GM18519 (cell line): Measurements from ENCODE around the gene ABCF2.

Source experiments
- ATAC-seq: cut with Tn5 transposase; IDR thresholded peaks from one replicate; pipeline ENCODE4 v1.9.1; 2021; ENCODE audit warnings: mild to moderate bottlenecking, moderate library complexity; ENCODE audit not compliant: unreplicated experiment, low FRiP score

ABCF2 gene

GRCh38 chr7:151226875-151227782, at the start of gene ABCF2:
Gene ABCF2 (minus strand): TSS chr7:151227205. CDS start chr7:151226458, 747 bp downstream.
- ATAC-seq, result peak; percentile 98

DNA sequence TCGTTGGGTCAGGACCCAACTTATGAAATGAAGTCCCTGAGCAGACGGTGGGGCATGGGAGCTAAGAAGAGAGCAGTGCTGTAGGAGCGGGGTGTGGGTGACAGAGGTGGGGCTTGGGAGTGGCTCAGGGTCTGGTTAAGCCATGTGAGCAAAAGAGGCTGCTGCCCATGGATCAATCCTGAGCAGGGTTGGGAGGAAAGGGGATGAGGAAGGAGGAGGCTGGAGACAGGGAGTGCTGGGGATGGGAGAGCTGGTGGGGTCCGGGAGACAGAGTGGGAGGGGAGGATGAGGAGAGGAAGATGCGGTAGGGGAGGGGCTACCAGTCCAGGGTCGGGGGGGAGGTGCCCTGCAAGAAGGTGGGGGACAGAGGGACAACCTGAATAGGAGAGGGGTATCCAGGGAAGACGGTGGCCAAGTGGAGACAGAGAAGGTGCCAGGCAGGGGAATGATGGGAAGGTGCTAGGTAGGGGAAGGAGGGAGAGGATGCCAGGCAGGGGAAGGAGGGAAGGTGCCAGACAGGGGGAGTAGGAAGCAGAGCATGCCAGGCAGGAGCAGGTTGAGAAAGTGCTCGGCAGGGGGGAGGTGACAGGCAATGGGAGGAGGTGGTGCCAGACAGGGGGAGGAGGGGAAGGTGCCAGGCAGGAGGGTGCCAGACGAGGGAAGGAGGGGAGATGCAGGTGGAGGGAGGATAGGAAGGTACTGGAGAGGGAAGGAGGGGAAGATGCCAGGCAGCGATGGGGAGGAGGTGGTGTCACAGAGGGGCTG, 49.0 kb upstream of the ABCF2 start:
- ATAC-seq, result no peak

DNA sequence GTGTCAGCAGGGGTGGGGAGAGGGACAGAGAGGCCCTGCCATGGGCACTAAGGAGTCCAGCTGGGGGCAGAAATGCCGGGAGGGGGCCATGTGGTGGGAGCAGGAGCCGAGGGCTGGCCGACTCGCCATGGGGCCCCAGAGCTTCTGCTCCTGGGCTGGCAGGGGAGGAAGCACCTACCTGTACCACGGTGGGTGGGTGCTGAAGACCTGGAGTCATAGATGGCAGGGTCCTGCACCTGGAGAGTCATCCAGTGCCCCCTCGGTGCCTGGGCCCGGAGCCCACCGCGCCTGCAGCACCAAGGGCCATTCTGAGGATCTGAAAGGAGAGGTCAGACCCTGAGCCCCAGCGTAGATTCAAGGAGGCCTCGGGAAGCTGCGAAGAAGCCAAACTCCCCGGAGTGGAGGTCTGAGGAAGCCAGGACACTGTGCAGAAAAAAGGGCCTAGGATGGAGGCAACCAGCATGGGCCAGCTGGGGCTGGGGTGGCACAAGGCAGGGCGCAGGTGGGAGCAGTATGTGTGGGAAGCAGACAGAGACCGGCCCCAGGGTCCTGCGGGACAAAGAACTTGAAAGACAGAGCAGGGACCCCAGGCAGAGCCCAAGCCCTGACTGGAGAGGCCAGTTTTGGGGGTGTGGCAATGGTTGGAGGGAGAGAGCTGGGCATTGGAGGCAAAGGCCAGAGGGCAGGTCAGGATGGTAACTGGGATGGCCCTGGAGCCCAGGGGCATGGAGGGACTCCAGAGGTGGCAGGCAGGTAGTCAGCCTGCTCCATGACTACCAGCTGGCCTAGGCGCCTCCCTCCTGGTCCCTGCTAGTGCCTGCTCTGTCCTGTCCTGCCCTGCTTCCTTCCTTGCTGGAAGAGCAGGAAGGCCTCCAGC, 48.2 kb upstream of the ABCF2 start:
- no peak for ATAC-seq

- no peak for ATAC-seq
Observed at GRCh38 chr7:151274396-151274795, 47.4 kb upstream of the ABCF2 start.

GRCh38 chr7:151273651-151274390, 46.8 kb upstream of the ABCF2 start:
- ATAC-seq, result no peak

GRCh38 chr7:151272877-151273276, 45.9 kb upstream of the ABCF2 start:
- ATAC-seq, result no peak

DNA sequence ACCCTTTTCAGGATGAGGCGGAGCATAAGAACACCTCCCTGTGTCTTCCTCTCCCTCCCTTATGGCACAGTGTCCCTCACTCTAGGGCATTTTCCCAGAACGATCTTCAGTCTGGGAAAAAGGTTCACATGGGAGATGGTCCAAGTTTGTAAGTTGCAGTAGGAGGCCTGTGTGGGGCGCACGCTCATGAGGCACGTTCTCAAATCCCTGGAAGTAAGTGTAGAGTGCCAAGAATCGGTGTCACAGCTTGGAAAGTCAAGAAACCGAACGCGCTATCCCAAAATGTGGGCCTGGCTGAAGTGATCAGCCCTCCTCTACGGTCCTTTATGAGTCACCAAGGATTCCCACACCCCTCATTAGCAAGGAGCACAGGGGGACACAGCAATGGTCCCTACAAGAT, 45.4 kb upstream of the ABCF2 start:
- ATAC-seq, result no peak

DNA sequence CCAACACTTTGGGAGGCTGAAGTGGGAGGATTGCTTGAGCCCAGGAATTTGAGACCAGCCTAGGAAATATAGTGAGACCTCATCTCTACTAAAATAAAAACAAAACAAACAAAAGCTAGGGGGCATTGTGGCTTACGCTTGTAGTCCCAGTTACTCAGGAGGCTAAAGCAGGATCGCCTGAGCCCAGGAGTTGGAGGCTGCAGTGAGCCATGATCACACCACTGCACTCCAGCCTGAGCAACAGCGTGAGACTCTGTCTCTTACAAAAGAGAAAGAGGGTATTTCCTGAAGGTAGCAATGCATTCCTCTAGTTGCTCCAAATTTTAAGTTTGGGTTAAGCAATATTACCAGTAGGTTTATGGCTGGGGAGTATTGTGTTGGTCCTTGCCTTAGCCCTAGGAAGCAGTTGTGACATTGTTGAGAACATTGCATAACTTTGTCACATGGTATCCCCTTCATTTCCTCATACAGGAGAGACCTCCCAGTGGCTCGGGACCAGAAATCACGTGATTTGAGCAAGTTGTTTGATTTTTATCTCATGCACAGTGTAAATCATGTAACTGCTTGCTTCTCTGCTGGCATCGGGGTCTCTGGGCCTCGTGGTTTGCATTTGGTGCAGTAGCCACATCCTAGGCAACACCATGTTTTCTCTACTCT, 44.8 kb upstream of the ABCF2 start:
- ATAC-seq, result no peak

- no peak for ATAC-seq
Observed at GRCh38 chr7:151269511-151269910, 42.5 kb upstream of the ABCF2 start.

- no peak for ATAC-seq
Observed at GRCh38 chr7:151265351-151265931, 38.4 kb upstream of the ABCF2 start.

DNA sequence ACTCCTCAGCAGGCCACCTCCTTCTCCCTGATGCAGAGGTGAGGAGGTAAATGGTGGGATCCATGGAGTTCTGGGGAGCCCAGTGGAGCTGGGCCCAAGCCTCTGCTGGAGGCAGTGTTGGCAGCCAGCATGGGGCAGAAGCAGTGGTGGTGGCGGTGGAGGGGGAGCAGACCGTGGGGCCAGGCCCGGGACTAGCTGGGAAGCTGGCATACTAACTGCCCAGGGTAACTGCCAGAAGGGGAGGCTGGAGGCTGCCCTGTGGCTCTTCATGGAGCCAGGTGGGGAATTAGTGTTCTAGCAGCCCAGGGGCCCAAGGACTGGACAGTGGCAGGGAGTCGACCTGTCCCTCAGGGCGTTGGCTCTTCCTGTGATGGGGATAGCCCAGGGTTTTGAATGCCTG, 37.6 kb upstream of the ABCF2 start:
- no peak for ATAC-seq

DNA sequence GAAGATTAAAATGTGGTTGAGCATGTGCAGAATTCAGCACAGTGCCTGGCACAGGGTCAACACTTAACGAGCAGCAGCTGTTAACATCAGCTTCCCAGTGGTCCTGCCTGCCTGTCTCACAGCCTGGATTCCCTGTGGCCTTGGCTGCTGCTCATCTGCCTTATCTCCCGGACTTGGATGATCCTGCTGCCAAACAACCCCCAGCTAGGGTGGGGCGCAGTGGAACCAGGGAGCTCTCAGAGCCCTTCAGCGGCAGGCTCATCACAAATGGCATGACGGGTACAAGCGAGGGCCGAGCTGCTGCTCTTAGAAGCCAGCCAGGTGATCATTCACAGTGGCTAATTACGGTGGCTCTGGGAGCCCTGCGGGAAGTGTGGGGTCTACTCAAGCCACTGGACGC, 34.5 kb upstream of the ABCF2 start:
- no peak for ATAC-seq

- ATAC-seq, result no peak
Observed at GRCh38 chr7:151260883-151261282, 33.9 kb upstream of the ABCF2 start.

DNA sequence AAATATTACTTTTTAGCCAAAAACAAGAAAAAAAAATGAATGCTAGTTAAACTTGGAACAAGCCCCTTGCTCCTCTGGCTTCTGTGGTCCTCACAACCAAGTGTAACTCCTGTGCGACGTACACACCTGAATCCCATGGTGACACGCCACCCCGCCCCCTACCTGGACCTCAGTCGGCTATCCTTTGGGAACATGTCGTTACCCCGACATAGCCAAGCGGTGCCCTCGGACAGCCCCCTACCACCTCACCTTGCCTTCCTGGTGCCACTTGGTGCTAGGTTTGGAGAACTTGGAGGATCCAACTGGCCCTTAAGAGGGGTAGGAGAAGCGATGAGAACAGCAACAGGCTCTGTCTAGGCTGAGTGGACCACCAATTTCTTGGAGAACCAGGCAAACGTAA, 33.5 kb upstream of the ABCF2 start:
- no peak for ATAC-seq

DNA sequence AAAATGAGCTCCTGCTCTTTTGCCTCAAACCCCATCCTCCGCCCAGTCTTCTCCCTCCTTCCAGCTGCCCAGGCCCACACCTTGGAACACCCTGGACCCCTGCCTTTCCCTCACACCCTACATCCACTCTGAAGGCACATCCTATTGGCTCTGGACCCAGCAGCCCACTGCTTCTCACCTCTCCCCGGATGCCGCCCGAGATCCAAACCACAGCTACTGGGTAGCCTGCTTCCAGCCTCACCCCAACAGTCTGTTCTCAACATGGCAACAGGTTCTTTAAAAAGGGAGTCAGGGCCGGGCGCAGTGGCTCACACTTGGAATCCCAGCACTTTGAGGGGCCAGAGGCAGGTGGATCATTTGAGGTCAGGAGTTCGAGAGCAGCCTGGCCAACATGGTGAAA, 31.0 kb upstream of the ABCF2 start:
- no peak for ATAC-seq

DNA sequence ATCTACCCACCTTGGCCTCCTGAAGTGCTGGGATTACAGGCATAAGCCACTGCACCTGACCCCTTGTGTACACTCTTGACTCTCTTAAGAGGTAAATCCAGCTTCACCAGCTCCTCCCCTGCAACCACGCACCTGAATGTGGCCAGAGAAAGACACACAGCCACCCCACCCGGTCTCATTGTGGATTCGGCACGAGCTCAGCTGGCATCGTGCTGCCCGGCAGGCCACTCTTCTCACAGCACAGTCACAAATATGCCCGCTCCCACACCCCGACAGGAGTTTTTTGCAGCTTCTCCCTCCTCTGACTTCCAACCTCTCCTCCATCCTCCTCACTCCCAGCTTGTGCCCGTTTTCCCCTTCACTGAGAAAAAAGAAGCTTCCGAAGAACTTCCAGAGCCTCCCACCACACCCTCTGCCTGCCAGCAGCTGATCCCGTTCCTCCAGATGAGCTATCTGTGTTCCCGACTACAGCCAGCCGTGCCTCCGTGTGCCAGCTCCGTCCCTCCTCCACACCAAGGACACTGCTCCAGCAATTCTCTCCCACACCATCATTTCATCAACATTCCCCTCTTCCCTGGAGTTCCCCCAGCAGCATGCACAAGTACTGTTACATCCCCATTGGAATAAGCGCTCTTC, 29.5 kb upstream of the ABCF2 start:
- ATAC-seq, result no peak

DNA sequence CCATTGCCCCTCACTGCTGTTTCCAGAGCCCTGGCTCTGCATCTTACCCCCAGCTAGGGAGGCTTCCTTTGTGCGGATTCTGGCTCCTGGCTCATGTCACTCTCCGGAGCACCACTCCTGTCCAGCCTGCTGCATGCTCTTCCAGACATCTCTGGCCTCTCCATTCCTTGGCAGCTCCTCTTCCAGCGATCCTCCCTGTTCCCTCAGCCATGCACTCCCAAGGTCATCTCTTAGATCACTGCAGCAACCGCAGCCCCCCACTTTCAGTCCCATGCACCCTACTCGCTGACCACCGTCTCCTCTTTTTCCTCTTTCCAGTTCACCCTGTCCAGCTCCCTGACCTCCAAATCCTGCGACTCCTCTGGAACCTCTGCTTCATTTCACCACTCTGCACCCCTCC, 28.4 kb upstream of the ABCF2 start:
- no peak for ATAC-seq

- no peak for ATAC-seq
Observed at GRCh38 chr7:151254851-151255250, 27.8 kb upstream of the ABCF2 start.

DNA sequence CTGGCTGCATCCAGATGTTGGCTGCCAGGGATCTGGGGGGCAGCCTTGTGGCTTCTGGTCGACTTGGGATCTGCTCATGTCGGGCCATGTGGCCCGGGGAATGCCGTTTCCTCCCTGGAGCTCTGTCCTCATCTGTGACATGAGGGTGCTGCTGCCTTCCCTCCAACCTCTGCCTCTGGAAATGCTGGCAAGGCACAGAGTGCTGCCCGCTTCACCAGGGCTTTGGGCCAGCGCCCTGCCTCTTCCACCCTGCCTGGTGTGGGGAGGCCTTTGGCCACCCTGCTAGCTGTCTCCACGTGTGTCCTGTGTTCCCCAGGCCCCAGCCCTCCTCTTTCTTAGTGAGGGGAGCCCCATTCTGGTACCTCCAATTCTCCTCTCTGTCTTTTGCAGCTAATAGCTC, 27.3 kb upstream of the ABCF2 start:
- no peak for ATAC-seq
